HCT116 (cell line): ENCODE results near the gene FANK1. TPM values are rescaled to one million over a fixed set of nuclear protein-coding genes. Genes with fewer than 3 reads are reported as not detected.

Experiments used
- ATAC-seq: fragments of 200-7000 bp; cut with Tn5 transposase; 2 replicates; pipeline ENCODE4 v1.9.1; 2020; ENCODE audit warnings: mild to moderate bottlenecking, moderate library complexity
- BruUV-seq: library from RNA; stranded (reverse); fragments of 400-500 nt; replicated peaks from 2 replicates; lab custom pipeline; 2021; lab: Mats Ljungman, UMichigan
- CTCF ChIA-PET: fragments of 300-600 bp; sonication (Branson Sonifier 250); formaldehyde crosslinking; loops from one replicate; lab custom pipeline; 2021; ENCODE audit warnings: antibody characterized with exemption; lab: Charles Lee
- POLR2A ChIA-PET: fragments of 300-600, 350-600 bp; sonication (Branson Sonifier 250); formaldehyde crosslinking; loops from one replicate; lab custom pipeline; 2021; ENCODE audit warnings: antibody characterized with exemption; lab: Charles Lee
- RAD21 ChIA-PET, 2 experiments: fragments of 300-600 bp; sonication (Branson Sonifier 250); formaldehyde crosslinking; loops; one replicate each; lab custom pipeline; 2023; ENCODE audit warnings: low total read pairs in 2 of 2; ENCODE audit not compliant: uncharacterized antibody in 2 of 2, unreplicated experiment in 2 of 2, low non-redundant PET in 1 of 2; lab: Charles Lee
- DNase-seq: peaks from one replicate; pipeline ENCODE4 v3.0.0-alpha.2; 2010; ENCODE audit warnings: low read depth, low spot score
- H2AFZ ChIP-seq: fragments of 200-600 bp; shearing (Covaris generic), sonication (generic); 2 replicates; pipeline ENCODE4 v1.6.1; 2017; ENCODE audit warnings: low read depth, mixed run types, mixed read lengths, antibody characterized with exemption, low read length; ENCODE audit not compliant: poor library complexity, severe bottlenecking
- H3K27ac ChIP-seq: 2 replicates; pipeline ENCODE4 v1.5.1; 2012; ENCODE audit warnings: low read depth, low read length
- H3K27me3 ChIP-seq: fragments of 200-600 bp; sonication (generic); 2 replicates; pipeline ENCODE4 v1.6.1; 2016; ENCODE audit warnings: mixed run types, low read length, mixed read lengths; ENCODE audit not compliant: insufficient read depth
- H3K36me3 ChIP-seq, 2 experiments: fragments of 200-500 bp in 1 of 2; fragments of 200-600 bp in 1 of 2; sonication (Bioruptor generic) in 1 of 2; sonication (generic) in 1 of 2; 2 replicates each; pipeline versions ENCODE4 v1.5.1 to v1.6.1; 2014 to 2016; ENCODE audit warnings: low read length in 2 of 2, inconsistent platforms in 1 of 2, mixed read lengths in 1 of 2, mixed run types in 1 of 2; ENCODE audit not compliant: insufficient read depth in 2 of 2, control insufficient read depth in 1 of 2
- H3K4me1 ChIP-seq, 2 experiments: fragments of 200-600 bp in 1 of 2; sonication (generic) in 1 of 2; 2 replicates each; pipeline versions ENCODE4 v1.5.1 to v1.6.1; 2012 to 2017; ENCODE audit warnings: low read length in 2 of 2, inconsistent platforms in 1 of 2, mild to moderate bottlenecking in 1 of 2, mixed read lengths in 1 of 2, mixed run types in 1 of 2, moderate library complexity in 1 of 2; ENCODE audit not compliant: insufficient read depth in 2 of 2, control insufficient read depth in 1 of 2
- H3K4me2 ChIP-seq: fragments of 200-600 bp; sonication (generic); 2 replicates; pipeline ENCODE4 v1.6.1; 2017; ENCODE audit warnings: mixed run types, low read length, mixed read lengths
- H3K4me3 ChIP-seq, 2 experiments: fragments of 200-600 bp in 1 of 2; sonication (generic) in 1 of 2; replicated peaks in 1 of 2; 2 replicates each; pipeline ENCODE4 v1.5.1; 2011 to 2016; ENCODE audit warnings: low read length in 2 of 2, control low read depth in 1 of 2, low read depth in 1 of 2, mild to moderate bottlenecking in 1 of 2, mixed read lengths in 1 of 2, mixed run types in 1 of 2
- H3K79me2 ChIP-seq: fragments of 200-600 bp; sonication (generic); 2 replicates; pipeline ENCODE4 v1.6.1; 2017; ENCODE audit warnings: mild to moderate bottlenecking, mixed run types, low read length, moderate library complexity, mixed read lengths; ENCODE audit not compliant: insufficient read depth
- H3K9ac ChIP-seq: fragments of 200-600 bp; sonication (generic); 2 replicates; pipeline ENCODE4 v1.6.1; 2016; ENCODE audit warnings: low read length, mixed read lengths
- H3K9me2 ChIP-seq: fragments of 200-600 bp; sonication (generic), shearing (Covaris generic); 2 replicates; pipeline ENCODE4 v1.6.1; 2017; ENCODE audit warnings: mixed run types, mild to moderate bottlenecking, moderate library complexity; ENCODE audit not compliant: insufficient read depth
- H3K9me3 ChIP-seq, 2 experiments: fragments of 200-500 bp in 1 of 2; fragments of 200-600 bp in 1 of 2; sonication (Bioruptor generic) in 1 of 2; sonication (generic) in 1 of 2; 2 replicates each; pipeline ENCODE4 v1.6.1; 2014 to 2017; ENCODE audit warnings: low read length in 2 of 2, mixed read lengths in 2 of 2, inconsistent platforms in 1 of 2, low read depth in 1 of 2, mild to moderate bottlenecking in 1 of 2, mixed run types in 1 of 2, moderate library complexity in 1 of 2; ENCODE audit not compliant: control insufficient read depth in 1 of 2, insufficient read depth in 1 of 2
- H4K20me1 ChIP-seq: fragments of 200-600 bp; sonication (generic), shearing (Covaris generic); 2 replicates; pipeline ENCODE4 v1.6.1; 2017; ENCODE audit warnings: mixed run types, mild to moderate bottlenecking, moderate library complexity; ENCODE audit not compliant: insufficient read depth
- CEBPB ChIP-seq: IDR thresholded peaks from 2 replicates; pipeline ENCODE4 v1.6.1; 2012; ENCODE audit warnings: low read depth
- EZH2 ChIP-seq: fragments of 200-600 bp; sonication (generic); IDR thresholded peaks from 2 replicates; pipeline ENCODE4 v1.6.1; 2017; ENCODE audit warnings: antibody characterized with exemption, mixed run types
- EZH2phosphoT487 ChIP-seq: fragments of 200-600 bp; IDR thresholded peaks from 2 replicates; pipeline ENCODE4 v1.6.1; 2018; ENCODE audit warnings: antibody characterized with exemption, borderline replicate concordance
- MAX ChIP-seq: IDR thresholded peaks from 2 replicates; pipeline ENCODE4 v1.6.1; 2012
- POLR2A ChIP-seq: IDR thresholded peaks from 2 replicates; pipeline ENCODE4 v1.7.0; 2011; ENCODE audit warnings: borderline replicate concordance; ENCODE audit not compliant: insufficient read depth, insufficient read length; ENCODE audit errors: extremely low read depth
- REST ChIP-seq: IDR thresholded peaks from 2 replicates; pipeline ENCODE4 v1.6.1; 2012; ENCODE audit warnings: low read depth
- SIN3A ChIP-seq: IDR thresholded peaks from 2 replicates; pipeline ENCODE4 v1.6.1; 2012; ENCODE audit warnings: low read depth
- SRF ChIP-seq: IDR thresholded peaks from 2 replicates; pipeline ENCODE4 v1.6.1; 2012; ENCODE audit warnings: low read depth
- ZBTB33 ChIP-seq: IDR thresholded peaks from 2 replicates; pipeline ENCODE4 v1.6.1; 2011; ENCODE audit warnings: mild to moderate bottlenecking, low read length, moderate library complexity; ENCODE audit not compliant: insufficient replicate concordance; ENCODE audit errors: extremely low read depth
- ZFX ChIP-seq: fragments of 450-650 bp; IDR thresholded peaks from 2 replicates; pipeline ENCODE4 v1.6.1; 2017
- ZNF274 ChIP-seq: fragments of 200-500 bp; sonication (Bioruptor generic); IDR thresholded peaks from 2 replicates; pipeline ENCODE4 v1.6.1; 2014; ENCODE audit warnings: mild to moderate bottlenecking, low read depth, low read length, inconsistent platforms
- intact Hi-C: fragments of 100-400 bp; cut with micrococcal nuclease; formaldehyde crosslinking; loops from 2 replicates; pipeline ENCODE4 v1.10.0; 2022
- total RNA-seq: library from RNA; stranded (reverse); gene quantifications from one replicate; pipeline ENCODE4 v1.2.1, GENCODE V29; 2021; ENCODE audit not compliant: unreplicated experiment

Gene FANK1
- total RNA-seq, 1 experiment from 2014 or later, result 5.4 TPM

GRCh38 chr10:126022841-126023240 lies 126.5 kb downstream of the FANK1 start:
- no peak for TF ChIP-seq ZBTB33
- no peak for TF ChIP-seq MAX
- TF ChIP-seq EZH2phosphoT487, result no peak
- TF ChIP-seq ZNF274, result no peak
- TF ChIP-seq SRF, result no peak
- TF ChIP-seq POLR2A, result no peak
- no peak for TF ChIP-seq ZFX
- no peak for TF ChIP-seq REST
- no peak for TF ChIP-seq CEBPB
- TF ChIP-seq EZH2, result no peak
- no peak for TF ChIP-seq SIN3A
- TF ChIP-seq, all 23 proteins: peak for 0
- ChIA-PET RAD21 (no interaction called here), POLR2A (no interaction called here), CTCF (no interaction called here)
- H3K9ac ChIP-seq, result no peak overlapping the region
- H3K27me3 ChIP-seq, result no peaks in the 10 kb centered on the region
- no peak overlapping the region for H2AFZ ChIP-seq
- intact Hi-C loops, result no loop called here
- BruUV-seq, result no TSS peak
- no peaks in the 10 kb centered on the region for H3K79me2 ChIP-seq
- H3K4me3 ChIP-seq, result no peak overlapping the region
- no peaks in the 10 kb centered on the region for H3K36me3 ChIP-seq
- no peak for DNase-seq
- H3K27ac ChIP-seq, result no peak overlapping the region
- no peaks in the 10 kb centered on the region for H3K4me1 ChIP-seq
- H3K9me2 ChIP-seq, result no peaks in the 10 kb centered on the region
- H3K4me2 ChIP-seq, result no peak overlapping the region
- ATAC-seq, result no peak
- H3K9me3 ChIP-seq, result no peaks in the 10 kb centered on the region
- no peaks in the 10 kb centered on the region for H4K20me1 ChIP-seq
